ENCODE data around the gene CRY1.

The CRY1 gene

GRCh38 chr12:107045186-107045585 is 48.2 kb downstream of the CRY1 start:
- CTCF ChIA-PET: no interaction called here
- DNase-seq (ENCODE audit: low read depth, low spot score): no peak
- POLR2A ChIA-PET: no interaction called here
- no peak for TF ChIP-seq CTCF (IDR thresholded peaks at IDR 0.05; ENCODE audit: insufficient read depth, low read length, missing control alignments)
- no peak overlapping the region for H3K4me3 ChIP-seq (ENCODE audit: low read depth, low read length)

- ChIA-PET CTCF (interaction anchor here (1.3 kb wide), 2 partner anchors 12 to 14 kb away, joined by 3 to 4 read pairs; no protein-coding TSS in a partner anchor), POLR2A (no interaction called here)
- H3K4me3 ChIP-seq (ENCODE audit: low read depth, low read length): no peak overlapping the region
- DNase-seq (ENCODE audit: low read depth, low spot score): no peak
- TF ChIP-seq CTCF (IDR thresholded peaks at IDR 0.05; ENCODE audit: insufficient read depth, low read length, missing control alignments): no peak
Measured at GRCh38 chr12:107042801-107043200, 50.5 kb downstream of the CRY1 start.

GRCh38 chr12:107035733-107036132 is 57.6 kb downstream of the CRY1 start:
- no peak for DNase-seq (ENCODE audit: low read depth, low spot score)
- ChIA-PET POLR2A (no interaction called here), CTCF (interaction anchor here (1.1 kb wide), 1 partner anchor 41 kb away, joined by 3 read pairs; no protein-coding TSS in a partner anchor)
- TF ChIP-seq CTCF (IDR thresholded peaks at IDR 0.05; ENCODE audit: insufficient read depth, low read length, missing control alignments): no peak
- no peak overlapping the region for H3K4me3 ChIP-seq (ENCODE audit: low read depth, low read length)

GRCh38 chr12:107033758-107034739 is 59.3 kb downstream of the CRY1 start:
- POLR2A ChIA-PET: no interaction called here
- no peak for TF ChIP-seq CTCF (IDR thresholded peaks at IDR 0.05; ENCODE audit: insufficient read depth, low read length, missing control alignments)
- DNase-seq (ENCODE audit: low read depth, low spot score): no peak
- CTCF ChIA-PET: no interaction called here
- H3K4me3 ChIP-seq (ENCODE audit: low read depth, low read length): no peak overlapping the region

- no peak overlapping the region for H3K4me3 ChIP-seq (ENCODE audit: low read depth, low read length)
- TF ChIP-seq CTCF (IDR thresholded peaks at IDR 0.05; ENCODE audit: insufficient read depth, low read length, missing control alignments): no peak
- ChIA-PET CTCF (no interaction called here), POLR2A (no interaction called here)
- no peak for DNase-seq (ENCODE audit: low read depth, low spot score)
Measured at GRCh38 chr12:107032266-107032665, 61.1 kb downstream of the CRY1 start.

GRCh38 chr12:107031061-107031460 is 62.3 kb downstream of the CRY1 start:
- ChIA-PET CTCF (interaction anchor here (1.1 kb wide), 1 partner anchor 11 kb away, joined by 4 read pairs; no protein-coding TSS in a partner anchor), POLR2A (no interaction called here)
- DNase-seq (ENCODE audit: low read depth, low spot score): no peak
- no peak overlapping the region for H3K4me3 ChIP-seq (ENCODE audit: low read depth, low read length)
- TF ChIP-seq CTCF (IDR thresholded peaks at IDR 0.05; ENCODE audit: insufficient read depth, low read length, missing control alignments): no peak

All from AG04449 (cell line).